Measurements from ENCODE around the gene ZNF83. TPM values are rescaled to one million over a fixed set of nuclear protein-coding genes. Genes with fewer than 3 reads are reported as not detected.
"Not testable (repeated sequence)": the region's sequence is repeated elsewhere in the genome, so short reads cannot be mapped to it uniquely, and the experiment has no call there.

ZNF83 gene
- total RNA-seq, 3 donors from 2014 or later: 7.9 to 9.0 (median 8.8) TPM

DNA sequence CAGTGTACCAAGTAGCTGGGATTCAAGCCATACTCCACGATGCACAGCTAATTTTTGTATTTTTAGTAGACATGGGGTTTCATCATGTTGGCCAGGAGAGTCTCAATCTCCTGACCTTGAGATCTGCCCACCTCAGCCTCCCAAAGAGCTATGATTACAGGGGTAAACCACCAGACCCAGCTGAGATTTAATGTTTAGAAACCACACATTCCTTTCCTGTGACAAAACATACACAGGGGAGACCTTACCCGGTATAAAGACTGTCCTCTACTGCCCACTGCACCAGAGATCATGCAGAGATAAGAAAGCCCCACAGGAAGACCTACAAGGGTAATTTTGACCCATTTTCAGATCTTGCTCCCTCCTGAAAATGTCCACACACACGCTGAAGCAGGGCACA is 22.8 kb upstream of the ZNF83 start:
- no peak overlapping the region for H3K4me3 Mint-ChIP-seq
- no peak for DNase-seq
- peaks cover 2% of the 10 kb centered on the region for H3K4me1 Mint-ChIP-seq (ENCODE audit: low read depth)
- H3K27me3 Mint-ChIP-seq (ENCODE audit: low read depth): no peaks in the 10 kb centered on the region
- H3K36me3 Mint-ChIP-seq (ENCODE audit: insufficient read depth): peaks cover 63% of the 10 kb centered on the region
- peaks cover 6% of the 10 kb centered on the region for H3K9me3 Mint-ChIP-seq
- ATAC-seq: no peak

DNA sequence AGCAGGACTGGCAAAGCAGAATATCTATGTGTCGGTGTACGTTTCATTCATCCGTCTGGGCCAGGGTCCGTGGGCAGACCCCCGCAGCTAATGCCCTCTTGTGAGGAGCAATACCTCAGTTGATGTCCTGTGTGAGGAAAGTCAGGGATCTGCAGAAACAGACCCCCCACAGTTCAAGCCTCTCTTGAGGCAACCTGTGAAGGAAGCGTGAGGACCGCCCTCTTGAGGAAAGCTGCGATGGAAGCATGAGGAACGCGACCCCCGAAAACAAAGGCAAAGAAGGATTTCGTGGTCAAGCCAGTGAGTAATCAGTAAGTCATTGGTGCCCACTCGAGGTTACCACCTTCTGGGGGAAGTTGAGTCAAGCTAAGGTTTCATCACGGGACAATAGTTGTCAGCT is 20.9 kb upstream of the ZNF83 start:
- DNase-seq (no peak), ATAC-seq (no peak)
- Mint-ChIP-seq H3K36me3 (ENCODE audit: insufficient read depth) (peaks cover 71% of the 10 kb centered on the region), H3K4me3 (no peak overlapping the region), H3K27me3 (ENCODE audit: low read depth) (no peaks in the 10 kb centered on the region), H3K9me3 (peaks cover 6% of the 10 kb centered on the region), H3K4me1 (ENCODE audit: low read depth) (peaks cover 2% of the 10 kb centered on the region)

DNA sequence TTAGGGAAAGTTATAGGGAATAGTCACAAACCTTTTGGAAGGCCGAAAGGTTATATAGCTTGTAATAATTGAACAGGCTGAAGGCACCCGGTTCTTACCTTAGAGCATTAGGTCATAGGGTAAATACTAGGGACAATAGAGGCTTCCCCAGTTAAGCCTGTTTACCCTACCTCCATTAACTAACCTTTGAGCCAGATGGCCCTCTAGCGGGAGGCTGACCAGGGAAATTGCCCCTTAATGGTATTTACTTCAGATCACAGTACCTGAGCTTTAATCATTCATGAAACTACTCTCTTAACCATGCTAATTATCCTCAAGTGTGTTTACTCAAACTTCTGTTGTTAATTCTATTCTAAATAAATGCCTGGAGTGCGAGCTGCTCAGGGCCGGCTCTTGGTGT is 20.4 kb upstream of the ZNF83 start:
- peaks cover 75% of the 10 kb centered on the region for H3K36me3 Mint-ChIP-seq (ENCODE audit: insufficient read depth)
- no peaks in the 10 kb centered on the region for H3K27me3 Mint-ChIP-seq (ENCODE audit: low read depth)
- H3K9me3 Mint-ChIP-seq: peaks cover 9% of the 10 kb centered on the region
- DNase-seq (no peak), ATAC-seq (no peak)
- peaks cover 2% of the 10 kb centered on the region for H3K4me1 Mint-ChIP-seq (ENCODE audit: low read depth)
- H3K4me3 Mint-ChIP-seq: no peak overlapping the region

DNA sequence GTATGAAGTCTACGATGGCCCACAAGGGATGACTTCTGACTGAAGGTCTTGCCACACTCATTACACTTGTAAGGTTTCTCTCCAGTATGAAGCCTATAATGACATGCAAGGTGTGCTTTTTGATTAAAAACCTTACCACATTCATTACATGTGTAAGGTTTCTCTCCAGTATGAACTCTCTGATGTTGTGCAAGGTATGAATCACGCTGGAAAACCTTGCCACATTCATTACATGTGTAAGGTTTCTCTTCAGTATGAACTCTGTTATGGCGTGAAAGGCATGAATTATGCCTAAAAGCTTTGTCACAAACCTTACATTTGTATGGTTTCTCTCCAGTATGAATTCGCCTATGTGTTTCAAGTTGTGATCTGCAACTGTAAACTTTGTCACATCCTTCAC is 15.0 kb upstream of the ZNF83 start:
- Mint-ChIP-seq H3K4me1 (ENCODE audit: low read depth) (no peaks in the 10 kb centered on the region), H3K27me3 (ENCODE audit: low read depth) (no peaks in the 10 kb centered on the region), H3K9me3 (peaks cover 42% of the 10 kb centered on the region), H3K4me3 (no peak overlapping the region), H3K36me3 (ENCODE audit: insufficient read depth) (peaks cover 69% of the 10 kb centered on the region)
- no peak for DNase-seq
- no peak for ATAC-seq

DNA sequence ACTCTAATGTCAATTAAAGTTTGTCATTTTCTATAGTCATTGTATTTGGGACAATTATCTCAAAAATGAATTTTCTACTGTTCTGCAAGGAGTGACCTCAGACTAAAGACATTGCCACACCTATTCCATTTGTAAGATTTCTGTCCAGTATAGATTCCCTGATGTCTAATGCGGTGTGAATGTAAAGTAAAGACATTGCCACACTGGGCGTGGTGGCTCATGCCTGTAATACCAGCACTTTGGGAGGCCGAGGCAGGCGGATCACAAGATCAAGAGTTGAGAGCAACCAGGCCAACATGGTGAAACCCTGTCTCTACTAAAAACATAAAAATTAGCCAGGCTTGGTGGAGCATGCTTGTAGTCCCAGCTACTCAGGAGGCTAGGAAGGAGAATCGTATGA is 13.8 kb upstream of the ZNF83 start:
- Mint-ChIP-seq H3K36me3 (ENCODE audit: insufficient read depth) (peaks cover 70% of the 10 kb centered on the region), H3K9me3 (peaks cover 50% of the 10 kb centered on the region), H3K4me1 (ENCODE audit: low read depth) (no peaks in the 10 kb centered on the region), H3K27me3 (ENCODE audit: low read depth) (no peaks in the 10 kb centered on the region), H3K4me3 (no peak overlapping the region)
- DNase-seq: no peak
- no peak for ATAC-seq

DNA sequence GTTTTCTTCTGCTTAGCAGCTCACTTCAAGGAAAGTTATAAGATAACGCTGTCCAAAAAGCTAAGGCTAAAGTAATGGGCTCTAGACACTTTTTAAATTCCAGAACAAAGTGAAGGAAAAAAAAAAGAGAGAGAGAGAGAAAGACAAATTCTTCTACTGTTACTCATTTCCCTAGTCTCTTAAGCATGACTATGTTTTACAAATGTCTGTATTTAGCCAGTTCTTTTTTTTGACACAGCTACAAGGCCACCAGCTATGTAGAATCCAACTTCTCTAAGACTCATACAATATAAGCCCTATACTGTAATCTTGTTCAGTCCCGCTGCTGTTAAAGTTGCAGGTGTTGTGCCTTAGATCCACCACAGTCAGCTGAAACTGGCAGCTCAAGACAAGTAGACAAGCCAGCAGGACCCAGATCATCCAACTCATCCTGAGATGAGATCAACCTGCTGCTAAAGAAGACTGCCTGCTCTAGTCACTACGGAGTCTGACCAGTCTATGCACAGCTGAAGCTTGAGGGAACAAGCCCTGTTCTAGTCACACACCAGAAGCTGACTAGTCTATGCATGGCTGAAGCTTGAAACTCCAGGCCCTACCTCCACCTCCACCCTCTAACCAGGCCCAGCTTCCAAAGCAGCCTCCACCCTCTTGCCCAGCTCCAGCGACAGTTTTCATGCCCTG is 10.3 kb upstream of the ZNF83 start:
- Mint-ChIP-seq H3K4me1 (ENCODE audit: low read depth) (no peaks in the 10 kb centered on the region), H3K9me3 (peaks cover 54% of the 10 kb centered on the region), H3K4me3 (no peak overlapping the region), H3K36me3 (ENCODE audit: insufficient read depth) (peaks cover 45% of the 10 kb centered on the region), H3K27me3 (ENCODE audit: low read depth) (no peaks in the 10 kb centered on the region)
- ATAC-seq (no peak), DNase-seq (no peak)

DNA sequence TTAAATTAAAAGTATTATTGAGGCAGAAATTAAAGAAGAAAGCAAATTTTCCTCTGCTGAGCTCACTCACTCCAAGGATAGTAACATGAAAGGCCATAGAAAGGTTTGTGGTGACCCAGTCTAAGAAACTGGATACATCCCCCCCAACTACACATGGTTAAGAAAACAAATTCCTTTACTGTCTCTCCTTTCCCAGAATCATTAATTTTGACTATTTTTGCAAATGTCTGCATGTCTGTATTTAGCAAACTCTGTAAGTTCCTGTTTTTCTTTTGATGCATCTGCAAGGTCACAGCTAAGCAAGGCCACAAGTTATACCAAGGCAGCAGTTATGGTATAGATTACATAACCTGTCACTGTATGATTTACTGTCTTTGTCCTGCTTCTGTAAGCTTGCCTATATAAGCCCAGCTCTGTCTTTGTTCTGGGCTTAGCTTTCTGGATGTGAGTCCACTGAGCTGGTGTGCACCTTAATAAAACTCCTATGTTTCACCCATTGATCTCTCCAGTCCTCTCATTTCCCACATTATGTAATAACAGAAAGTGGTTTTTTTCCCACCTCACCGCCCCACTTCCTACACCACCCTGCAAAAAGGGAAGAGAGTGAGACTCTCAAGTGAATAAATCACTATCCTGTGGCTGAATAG is 8.5 kb upstream of the ZNF83 start:
- ATAC-seq (no peak), DNase-seq (no peak)
- Mint-ChIP-seq H3K36me3 (ENCODE audit: insufficient read depth) (peaks cover 31% of the 10 kb centered on the region), H3K4me1 (ENCODE audit: low read depth) (no peaks in the 10 kb centered on the region), H3K9me3 (peaks cover 40% of the 10 kb centered on the region), H3K4me3 (no peak overlapping the region), H3K27me3 (ENCODE audit: low read depth) (no peaks in the 10 kb centered on the region)

DNA sequence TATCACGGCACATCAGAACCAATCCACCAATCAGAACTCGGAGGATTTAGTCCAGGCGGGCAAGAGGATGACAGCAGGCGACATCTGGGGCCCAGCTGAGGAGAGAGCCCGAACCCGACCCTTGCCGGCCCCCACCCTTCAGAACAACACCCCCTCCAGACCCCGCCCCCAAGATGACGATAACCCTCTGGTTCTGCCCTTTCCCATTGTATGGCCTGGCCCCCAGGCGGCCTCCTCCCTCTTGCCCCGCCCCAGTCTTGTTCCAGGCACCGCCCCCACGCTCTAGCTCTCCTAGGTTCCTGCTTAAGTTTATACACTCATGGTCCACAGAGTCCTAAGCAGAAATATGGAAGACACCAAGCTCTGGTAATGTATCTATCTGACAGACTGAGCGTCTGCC is 2.8 kb upstream of the ZNF83 start:
- peaks cover 15% of the 10 kb centered on the region for H3K4me1 Mint-ChIP-seq (ENCODE audit: low read depth)
- peaks cover 26% of the 10 kb centered on the region for H3K9me3 Mint-ChIP-seq
- no peaks in the 10 kb centered on the region for H3K27me3 Mint-ChIP-seq (ENCODE audit: low read depth)
- H3K36me3 Mint-ChIP-seq (ENCODE audit: insufficient read depth): peaks cover 13% of the 10 kb centered on the region
- H3K4me3 Mint-ChIP-seq: no peak overlapping the region
- ATAC-seq: no peak
- no peak for DNase-seq

DNA sequence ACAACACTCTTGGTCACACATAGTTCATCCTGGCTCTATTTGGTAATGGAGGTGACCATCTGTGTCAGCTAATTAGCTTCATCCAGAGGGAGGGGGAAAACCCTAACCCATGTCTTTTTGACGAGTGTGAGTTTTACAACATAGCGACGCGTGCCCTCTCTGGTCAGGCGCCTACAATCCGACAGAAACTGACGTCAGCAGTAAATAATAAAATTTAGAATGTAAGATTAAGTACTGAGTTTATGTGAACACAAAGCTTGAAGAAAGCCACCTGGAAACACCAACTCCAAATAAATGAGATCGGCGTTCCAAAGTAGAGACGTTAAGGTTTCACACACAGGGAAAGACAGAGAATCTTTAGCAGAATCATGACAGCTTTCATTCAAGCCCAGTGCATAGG is 1.8 kb upstream of the ZNF83 start:
- ATAC-seq: no peak
- peaks cover 24% of the 10 kb centered on the region for H3K9me3 Mint-ChIP-seq
- no peaks in the 10 kb centered on the region for H3K27me3 Mint-ChIP-seq (ENCODE audit: low read depth)
- peaks cover 14% of the 10 kb centered on the region for H3K36me3 Mint-ChIP-seq (ENCODE audit: insufficient read depth)
- H3K4me3 Mint-ChIP-seq: no peak overlapping the region
- peaks cover 15% of the 10 kb centered on the region for H3K4me1 Mint-ChIP-seq (ENCODE audit: low read depth)
- DNase-seq: no peak

DNA sequence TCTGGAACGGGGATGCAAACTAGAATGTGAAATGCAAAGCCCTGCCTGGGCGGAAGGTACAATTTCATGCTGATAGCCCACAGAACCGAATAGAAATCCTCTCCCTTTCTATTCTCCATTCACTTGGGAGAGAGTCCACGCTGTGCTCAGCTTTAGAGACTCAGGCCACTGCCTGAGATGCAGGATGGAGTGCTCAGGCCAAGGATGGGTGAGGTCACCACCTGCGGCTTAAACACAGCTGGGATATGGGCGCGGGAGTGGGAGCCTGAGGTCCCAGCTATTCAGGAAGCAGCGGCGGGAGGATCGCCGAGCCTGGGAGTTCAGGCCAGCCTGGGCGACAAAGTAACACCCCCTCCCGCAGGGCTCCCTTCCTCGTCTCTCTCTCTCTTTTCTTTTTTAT is 446 bp upstream of the ZNF83 start:
- H3K9me3 Mint-ChIP-seq: peaks cover 23% of the 10 kb centered on the region
- peaks cover 16% of the 10 kb centered on the region for H3K4me1 Mint-ChIP-seq (ENCODE audit: low read depth)
- no peaks in the 10 kb centered on the region for H3K27me3 Mint-ChIP-seq (ENCODE audit: low read depth)
- H3K36me3 Mint-ChIP-seq (ENCODE audit: insufficient read depth): peaks cover 18% of the 10 kb centered on the region
- peak overlapping the region; percentile 91 for H3K4me3 Mint-ChIP-seq
- DNase-seq (no peak), ATAC-seq (peak; percentile 5 to 8)

DNA sequence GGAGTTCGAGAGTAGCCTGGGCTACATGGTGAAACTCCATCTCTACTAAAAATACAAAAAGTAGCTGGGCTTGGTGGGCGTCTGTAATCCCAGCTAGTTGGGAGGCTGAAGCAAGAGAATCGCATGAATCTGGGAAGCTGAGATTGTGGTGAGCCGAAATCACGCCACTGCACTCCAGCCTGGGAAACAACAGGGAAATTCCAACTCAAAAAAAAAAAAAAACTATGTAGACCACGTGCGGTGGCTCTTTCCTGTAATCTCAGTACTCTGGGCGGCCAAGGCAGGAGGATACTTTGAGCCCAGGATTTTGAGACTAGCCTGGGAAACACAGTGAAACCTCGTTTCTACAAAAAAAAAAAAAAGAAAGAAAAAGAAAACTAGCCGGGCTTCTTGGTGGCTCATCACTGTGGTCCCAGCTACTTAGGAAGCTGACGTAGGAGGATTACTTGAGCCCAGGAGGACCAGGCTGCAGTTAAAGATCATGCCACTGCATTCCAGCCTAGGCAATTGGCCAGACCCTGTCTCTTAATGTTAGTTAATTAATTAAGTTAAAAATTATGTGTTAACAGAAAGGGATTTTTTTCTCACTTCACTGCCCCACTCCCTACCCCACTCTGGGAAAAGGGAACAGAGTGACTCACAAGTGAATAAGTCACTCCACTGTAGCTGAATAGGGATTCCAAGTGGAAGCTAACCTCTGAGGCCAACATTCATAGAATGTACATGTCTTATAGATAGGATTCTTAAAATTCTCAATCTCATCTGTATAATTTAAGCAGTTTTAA is 2.2 kb downstream of the ZNF83 start:
- Mint-ChIP-seq H3K27me3 (ENCODE audit: low read depth) (no peaks in the 10 kb centered on the region), H3K9me3 (peaks cover 15% of the 10 kb centered on the region), H3K4me1 (ENCODE audit: low read depth) (peaks cover 26% of the 10 kb centered on the region), H3K4me3 (peak overlapping the region; percentile 91), H3K36me3 (ENCODE audit: insufficient read depth) (peaks cover 30% of the 10 kb centered on the region)
- no peak for ATAC-seq
- no peak for DNase-seq

DNA sequence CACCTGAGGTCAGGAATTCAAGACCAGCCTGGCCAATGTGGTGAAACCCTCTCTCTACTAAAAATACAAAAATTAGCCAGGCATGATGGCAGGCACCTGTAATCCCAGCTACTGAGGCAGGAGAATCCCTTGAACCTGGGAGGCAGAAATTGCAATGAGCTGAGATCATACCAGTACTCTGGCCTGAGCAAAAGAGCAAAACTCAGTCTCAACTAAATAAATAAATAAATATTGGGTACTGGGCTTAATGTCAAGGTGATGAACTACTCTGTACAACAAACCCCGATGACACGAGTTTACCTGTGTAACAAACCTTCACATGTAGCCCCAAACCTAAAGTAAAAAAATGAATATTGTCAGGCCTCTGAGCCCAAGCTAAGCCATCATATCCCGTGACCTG is 10.7 kb downstream of the ZNF83 start:
- Mint-ChIP-seq H3K36me3 (ENCODE audit: insufficient read depth) (peaks cover 38% of the 10 kb centered on the region), H3K4me1 (ENCODE audit: low read depth) (peaks cover 16% of the 10 kb centered on the region)
- not testable (repeated sequence) for H3K9me3 Mint-ChIP-seq; DNase-seq; H3K27me3 Mint-ChIP-seq (ENCODE audit: low read depth); H3K4me3 Mint-ChIP-seq; ATAC-seq

DNA sequence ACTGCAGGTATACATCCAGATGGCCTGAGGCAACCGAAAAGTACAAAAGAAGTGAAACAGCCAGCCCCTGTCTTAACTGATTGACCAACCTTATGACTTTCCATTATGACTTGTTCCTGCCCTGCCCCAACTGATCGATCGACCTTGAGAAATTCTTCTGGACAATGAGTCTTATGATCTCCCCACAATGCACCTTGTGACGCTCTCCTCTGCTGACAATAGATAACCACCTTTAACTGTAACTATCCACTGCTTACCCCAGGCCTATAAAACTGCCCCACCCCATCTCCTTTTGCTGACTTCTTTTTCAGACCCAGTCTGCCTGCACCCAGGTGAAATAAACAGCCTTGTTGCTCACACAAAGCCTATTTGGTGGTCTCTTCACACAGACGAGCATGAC is 11.2 kb downstream of the ZNF83 start:
- ATAC-seq (no peak), DNase-seq (no peak)
- H3K27me3 Mint-ChIP-seq (ENCODE audit: low read depth): no peaks in the 10 kb centered on the region
- peaks cover 18% of the 10 kb centered on the region for H3K4me1 Mint-ChIP-seq (ENCODE audit: low read depth)
- H3K4me3 Mint-ChIP-seq: no peak overlapping the region
- peaks cover 36% of the 10 kb centered on the region for H3K36me3 Mint-ChIP-seq (ENCODE audit: insufficient read depth)
- H3K9me3 Mint-ChIP-seq: peaks cover 4% of the 10 kb centered on the region

DNA sequence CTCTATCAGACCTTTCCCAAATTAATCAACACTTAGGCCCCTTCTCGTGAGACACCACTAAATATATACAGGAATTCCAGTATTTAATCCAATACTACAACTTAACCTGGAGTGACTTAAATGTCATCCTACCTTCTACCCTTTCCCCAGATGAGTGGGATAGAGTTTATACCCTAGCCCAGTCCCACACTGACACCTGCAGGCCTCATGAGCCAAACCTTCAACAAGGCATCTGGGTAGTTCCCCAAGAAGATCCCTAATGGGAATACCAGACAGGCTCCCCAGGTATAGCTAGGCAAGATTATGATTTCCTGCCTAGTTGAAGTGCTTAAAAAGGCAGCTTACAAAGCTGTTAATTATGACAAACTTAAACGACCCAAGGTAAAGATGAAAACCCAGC is 15.9 kb downstream of the ZNF83 start:
- no peak overlapping the region for H3K4me3 Mint-ChIP-seq
- H3K4me1 Mint-ChIP-seq (ENCODE audit: low read depth): peaks cover 13% of the 10 kb centered on the region
- peaks cover 22% of the 10 kb centered on the region for H3K36me3 Mint-ChIP-seq (ENCODE audit: insufficient read depth)
- DNase-seq (no peak), ATAC-seq (no peak)
- peaks cover 12% of the 10 kb centered on the region for H3K9me3 Mint-ChIP-seq
- H3K27me3 Mint-ChIP-seq (ENCODE audit: low read depth): no peaks in the 10 kb centered on the region

DNA sequence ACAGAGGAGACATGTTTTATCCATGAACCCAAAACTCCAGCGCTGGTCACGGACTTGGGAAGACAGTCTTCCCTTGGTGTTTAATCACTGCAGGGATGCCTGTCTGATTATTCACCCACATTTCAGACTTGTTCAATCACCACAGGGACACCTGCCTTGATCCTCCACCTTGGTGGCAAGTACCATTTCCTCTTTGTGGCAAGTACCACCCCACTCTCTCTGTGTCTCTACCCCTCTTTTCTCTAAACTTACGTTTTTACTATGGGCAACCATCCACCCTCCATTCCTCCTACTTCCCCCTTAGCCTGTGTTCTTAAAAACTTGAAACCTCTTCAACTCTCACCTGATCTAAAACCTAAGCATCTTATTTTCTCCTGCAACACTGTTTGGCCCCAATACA is 16.8 kb downstream of the ZNF83 start:
- Mint-ChIP-seq H3K27me3 (ENCODE audit: low read depth) (no peaks in the 10 kb centered on the region), H3K36me3 (ENCODE audit: insufficient read depth) (peaks cover 31% of the 10 kb centered on the region)
- ATAC-seq: no peak

More for the DNA sequence above, 16.8 kb downstream of the ZNF83 start:
- H3K4me1 Mint-ChIP-seq (ENCODE audit: low read depth): peaks cover 13% of the 10 kb centered on the region
- peaks cover 16% of the 10 kb centered on the region for H3K9me3 Mint-ChIP-seq
- DNase-seq: no peak
- H3K4me3 Mint-ChIP-seq: no peak overlapping the region
